Measurements from ENCODE around the gene MTUS2.

GRCh38 chr13:29156136-29156535 lies 336.0 kb downstream of the MTUS2 start:
- TF ChIP-seq ZNF274 (IDR thresholded peaks at IDR 0.05; ENCODE audit: low read depth, low read length) = no peak
- no peak for TF ChIP-seq YY1 (IDR thresholded peaks at IDR 0.05; ENCODE audit: insufficient read depth, insufficient read length)
